Mesodermal cell (in vitro differentiated cells): Measurements from ENCODE around the gene SIK3.
A peak's percentile ranks its signal among the peaks of the same experiment; 100 is the strongest.
"Not testable (repeated sequence)": the region's sequence is repeated elsewhere in the genome, so short reads cannot be mapped to it uniquely, and the experiment has no call there.

Experiments
- H3K27ac ChIP-seq: 2 replicates; pipeline ENCODE4 v1.7.0; 2013; ENCODE audit warnings: mild to moderate bottlenecking, low read depth, low read length, moderate library complexity; ENCODE audit not compliant: severe bottlenecking
- H3K36me3 ChIP-seq: 2 replicates; pipeline ENCODE4 v1.7.1; 2013; ENCODE audit warnings: mild to moderate bottlenecking, low read length, moderate library complexity; ENCODE audit not compliant: control insufficient read depth, insufficient read depth
- H3K4me1 ChIP-seq: one replicate; pipeline ENCODE4 v1.7.1; 2013; ENCODE audit warnings: mild to moderate bottlenecking, low read length; ENCODE audit not compliant: insufficient read depth, control insufficient read depth, poor library complexity, severe bottlenecking
- H3K4me3 ChIP-seq: 2 replicates; pipeline ENCODE4 v1.7.0; 2013; ENCODE audit warnings: low read length, control low read depth, mild to moderate bottlenecking; ENCODE audit not compliant: insufficient read depth, poor library complexity, severe bottlenecking; ENCODE audit errors: extremely low read depth
- H3K9me3 ChIP-seq: 2 replicates; pipeline ENCODE4 v1.7.1; 2013; ENCODE audit warnings: mild to moderate bottlenecking, low read length, moderate library complexity; ENCODE audit not compliant: control insufficient read depth
- WGBS, 2 experiments: methylation state at CpG; one replicate each; pipeline ENCODE4 v1.1.5; 2013; ENCODE audit warnings: missing lambda C conversion rate in 2 of 2; ENCODE audit not compliant: insufficient coverage in 2 of 2; 5-methylcytosine and 5-hydroxymethylcytosine counted together

SIK3 gene

GRCh38 chr11:117058761-117059261 is 39.4 kb downstream of the SIK3 start:
- H3K36me3 ChIP-seq: no peaks in the 10 kb centered on the region
- H3K9me3 ChIP-seq: no peaks in the 10 kb centered on the region
- no peak overlapping the region for H3K4me3 ChIP-seq
- WGBS, 2 experiments: 54 to 82% methylated on average over 4 of the region's 4 CpGs
- H3K4me1 ChIP-seq: peaks cover 4% of the 10 kb centered on the region
- H3K27ac ChIP-seq: peak overlapping the region; percentile 55

- Histone ChIP-seq H3K4me3 (no peak overlapping the region), H3K27ac (no peak overlapping the region), H3K36me3 (no peaks in the 10 kb centered on the region), H3K9me3 (no peaks in the 10 kb centered on the region), H3K4me1 (peaks cover 4% of the 10 kb centered on the region)
Measured at GRCh38 chr11:117057727-117058126, 40.5 kb downstream of the SIK3 start.

GRCh38 chr11:117057317-117057716 is 40.9 kb downstream of the SIK3 start:
- no peaks in the 10 kb centered on the region for H3K36me3 ChIP-seq
- H3K9me3 ChIP-seq: no peaks in the 10 kb centered on the region
- WGBS, 2 experiments: 90 to 96% methylated on average over 5 of the region's 5 CpGs
- no peak overlapping the region for H3K27ac ChIP-seq
- peaks cover 4% of the 10 kb centered on the region for H3K4me1 ChIP-seq
- no peak overlapping the region for H3K4me3 ChIP-seq

- Histone ChIP-seq H3K4me3 (no peak overlapping the region), H3K9me3 (no peaks in the 10 kb centered on the region), H3K36me3 (no peaks in the 10 kb centered on the region), H3K4me1 (peaks cover 4% of the 10 kb centered on the region), H3K27ac (no peak overlapping the region)
- 80 to 84% methylated on average over 5 of the region's 5 CpGs for WGBS, 2 experiments
Measured at GRCh38 chr11:117055469-117055868, 42.8 kb downstream of the SIK3 start.

GRCh38 chr11:117054382-117054781 is 43.8 kb downstream of the SIK3 start:
- Histone ChIP-seq H3K4me3 (no peak overlapping the region), H3K4me1 (peaks cover 4% of the 10 kb centered on the region), H3K27ac (no peak overlapping the region), H3K36me3 (no peaks in the 10 kb centered on the region), H3K9me3 (no peaks in the 10 kb centered on the region)
- WGBS, 2 experiments: 100% methylated on average over 1 of the region's 1 CpG

- Histone ChIP-seq H3K36me3 (no peaks in the 10 kb centered on the region), H3K9me3 (no peaks in the 10 kb centered on the region), H3K4me3 (no peak overlapping the region), H3K4me1 (no peaks in the 10 kb centered on the region), H3K27ac (no peak overlapping the region)
- WGBS, 2 experiments: 95 to 100% methylated on average over 1 to 2 of the region's 8 CpGs
Measured at GRCh38 chr11:117052196-117053149, 45.8 kb downstream of the SIK3 start.

GRCh38 chr11:117050121-117050520 is 48.1 kb downstream of the SIK3 start:
- WGBS, 2 experiments: 82 to 94% methylated on average over 2 to 3 of the region's 9 CpGs
- not testable (repeated sequence) for H3K36me3 ChIP-seq, H3K27ac ChIP-seq, H3K9me3 ChIP-seq, H3K4me1 ChIP-seq, H3K4me3 ChIP-seq

GRCh38 chr11:117046627-117047026 is 51.6 kb downstream of the SIK3 start:
- not testable (repeated sequence) for H3K4me3 ChIP-seq, H3K9me3 ChIP-seq, H3K36me3 ChIP-seq, H3K27ac ChIP-seq, H3K4me1 ChIP-seq
- WGBS, 2 experiments: 76% methylated on average over 3 of the region's 5 CpGs; no CpG with 5 or more reads in 1 of the 2 experiments

GRCh38 chr11:117045956-117046355 is 52.3 kb downstream of the SIK3 start:
- H3K9me3 ChIP-seq: no peaks in the 10 kb centered on the region
- H3K27ac ChIP-seq: no peak overlapping the region
- H3K4me3 ChIP-seq: no peak overlapping the region
- H3K36me3 ChIP-seq: no peaks in the 10 kb centered on the region
- 80 to 86% methylated on average over 1 of the region's 1 CpG for WGBS, 2 experiments
- peaks cover 8% of the 10 kb centered on the region for H3K4me1 ChIP-seq

GRCh38 chr11:117045196-117045595 is 53.0 kb downstream of the SIK3 start:
- 80 to 82% methylated on average over 2 to 4 of the region's 5 CpGs for WGBS, 2 experiments
- peaks cover 8% of the 10 kb centered on the region for H3K4me1 ChIP-seq
- H3K36me3 ChIP-seq: no peaks in the 10 kb centered on the region
- no peak overlapping the region for H3K27ac ChIP-seq
- H3K4me3 ChIP-seq: no peak overlapping the region
- no peaks in the 10 kb centered on the region for H3K9me3 ChIP-seq
